H1 (cell line): ENCODE data around the gene RPP25. TPM values are rescaled to one million over a fixed set of nuclear protein-coding genes. Genes with fewer than 3 reads are reported as not detected.

Source experiments
- CTCF ChIA-PET: fragments of 300-600 bp; sonication (Branson Sonifier 250); formaldehyde crosslinking; loops from one replicate; lab custom pipeline; 2021; ENCODE audit not compliant: partially characterized antibody; lab: Charles Lee
- POLR2A ChIA-PET: fragments of 300-600 bp; sonication (Branson Sonifier 250); formaldehyde crosslinking; loops from one replicate; lab custom pipeline; 2021; ENCODE audit warnings: inconsistent platforms; ENCODE audit not compliant: partially characterized antibody; lab: Charles Lee
- DNase-seq, 2 experiments: peaks; one replicate each; pipeline versions ENCODE4 v3.0.0 to v3.0.0-alpha.2; 2010 to 2022; ENCODE audit warnings: low spot score in 2 of 2, low read depth in 1 of 2, mixed read lengths in 1 of 2
- FAIRE-seq: peaks from 2 replicates; lab custom pipeline; 2011; peaks lifted over from hg19 to GRCh38; lab: Jason Lieb, UNC
- H2AFZ ChIP-seq: 2 replicates; pipeline ENCODE4 v1.8.1; 2012; ENCODE audit warnings: low read length, inconsistent platforms
- H2AK5ac ChIP-seq: 2 replicates; pipeline ENCODE4 v1.6.1; 2013; ENCODE audit warnings: low read depth, low read length
- H2BK120ac ChIP-seq: replicated peaks from 2 replicates; pipeline ENCODE3; 2013; ENCODE audit warnings: low read depth, low read length, inconsistent platforms
- H2BK12ac ChIP-seq: 2 replicates; pipeline ENCODE4 v1.6.1; 2013; ENCODE audit warnings: low read depth, low read length
- H2BK15ac ChIP-seq: 2 replicates; pipeline ENCODE4 v1.6.1; 2013; ENCODE audit warnings: low read length
- H2BK20ac ChIP-seq: 2 replicates; pipeline ENCODE4 v1.6.1; 2013; ENCODE audit warnings: low read length
- H2BK5ac ChIP-seq: 2 replicates; pipeline ENCODE4 v1.6.1; 2013; ENCODE audit warnings: low read depth, low read length
- H3K14ac ChIP-seq: 2 replicates; pipeline ENCODE4 v1.6.1; 2013; ENCODE audit warnings: inconsistent platforms; ENCODE audit not compliant: insufficient read length
- H3K18ac ChIP-seq: 2 replicates; pipeline ENCODE4 v1.6.1; 2013; ENCODE audit warnings: low read length; ENCODE audit errors: extremely low read depth
- H3K23ac ChIP-seq: 2 replicates; pipeline ENCODE4 v1.6.1; 2013; ENCODE audit warnings: inconsistent platforms; ENCODE audit not compliant: insufficient read length
- H3K23me2 ChIP-seq: 2 replicates; pipeline ENCODE4 v1.6.1; 2013; ENCODE audit warnings: low read depth, low read length
- H3K27ac ChIP-seq: 2 replicates; pipeline ENCODE4 v1.6.1; 2011; ENCODE audit warnings: low read depth, low read length, inconsistent platforms
- H3K27me3 ChIP-seq, 4 experiments: replicated peaks in 1 of 4; 1 replicate in 1 of 4; 2 replicates in 3 of 4; pipeline versions ENCODE4 v1.6.1 to v1.8.1; 2011 to 2013; ENCODE audit warnings: low read length in 3 of 4, mild to moderate bottlenecking in 3 of 4, inconsistent platforms in 2 of 4, mixed read lengths in 2 of 4, moderate library complexity in 1 of 4; ENCODE audit not compliant: control insufficient read depth in 3 of 4, insufficient read depth in 3 of 4; ENCODE audit errors: extremely low read depth in 1 of 4
- H3K36me3 ChIP-seq, 4 experiments: 2 replicates each; pipeline versions ENCODE4 v1.6.1 to v1.8.1; 2011 to 2013; ENCODE audit warnings: mild to moderate bottlenecking in 4 of 4, low read length in 3 of 4, moderate library complexity in 2 of 4, control low read depth in 1 of 4, inconsistent platforms in 1 of 4; ENCODE audit not compliant: insufficient read depth in 4 of 4, control insufficient read depth in 2 of 4
- H3K4ac ChIP-seq: replicated peaks from 2 replicates; pipeline ENCODE3; 2013; ENCODE audit warnings: low read length, low read depth, mixed read lengths, inconsistent platforms; ENCODE audit not compliant: insufficient read length
- H3K4me1 ChIP-seq, 4 experiments: replicated peaks in 1 of 4; 1 replicate in 1 of 4; 2 replicates in 3 of 4; pipeline versions ENCODE4 v1.6.1 to v1.8.1; 2011 to 2013; ENCODE audit warnings: low read length in 3 of 4, inconsistent platforms in 2 of 4, mixed read lengths in 1 of 4; ENCODE audit not compliant: insufficient read depth in 4 of 4, control insufficient read depth in 3 of 4
- H3K4me2 ChIP-seq, 2 experiments: 2 replicates each; pipeline versions ENCODE4 v1.6.1 to v1.8.1; 2011 to 2013; ENCODE audit warnings: low read depth in 2 of 2, low read length in 2 of 2, control low read depth in 1 of 2, inconsistent platforms in 1 of 2, mild to moderate bottlenecking in 1 of 2; ENCODE audit not compliant: insufficient read depth in 1 of 2
- H3K4me3 ChIP-seq, 4 experiments: fragments of 200-600, 300-600 bp in 1 of 4; sonication (generic), shearing (Covaris generic), sonication (Bioruptor Twin) in 1 of 4; 2 replicates each; pipeline versions ENCODE4 v1.5.1 to v1.8.1; 2011 to 2016; ENCODE audit warnings: low read length in 4 of 4, low read depth in 3 of 4, control low read depth in 2 of 4, inconsistent platforms in 2 of 4, mild to moderate bottlenecking in 2 of 4, mixed read lengths in 1 of 4, moderate library complexity in 1 of 4; ENCODE audit not compliant: insufficient read depth in 2 of 4; ENCODE audit errors: extremely low read depth in 1 of 4
- H3K56ac ChIP-seq: replicated peaks from 2 replicates; pipeline ENCODE3; 2013; ENCODE audit warnings: low read depth, mild to moderate bottlenecking, mixed read lengths, low read length, inconsistent platforms; ENCODE audit not compliant: insufficient read length
- H3K79me1 ChIP-seq: 2 replicates; pipeline ENCODE4 v1.6.1; 2013; ENCODE audit warnings: low read depth, low read length, control low read depth
- H3K79me2 ChIP-seq, 2 experiments: 2 replicates each; pipeline versions ENCODE4 v1.6.1 to v1.8.1; 2012 to 2013; ENCODE audit warnings: low read length in 2 of 2, mild to moderate bottlenecking in 2 of 2, inconsistent platforms in 1 of 2; ENCODE audit not compliant: insufficient read depth in 2 of 2, control insufficient read depth in 1 of 2
- H3K9ac ChIP-seq, 4 experiments: replicated peaks in 1 of 4; 1 replicate in 1 of 4; 2 replicates in 3 of 4; pipeline versions ENCODE4 v1.6.1 to v1.8.1; 2011 to 2013; ENCODE audit warnings: low read depth in 3 of 4, low read length in 3 of 4, control low read depth in 2 of 4, mild to moderate bottlenecking in 2 of 4, moderate library complexity in 2 of 4, inconsistent platforms in 1 of 4; ENCODE audit errors: extremely low read depth in 1 of 4
- H3K9me3 ChIP-seq, 2 experiments: 2 replicates each; pipeline versions ENCODE4 v1.6.1 to v1.8.1; 2012 to 2013; ENCODE audit warnings: mild to moderate bottlenecking in 2 of 2, moderate library complexity in 2 of 2, control low read depth in 1 of 2, inconsistent platforms in 1 of 2, low read depth in 1 of 2, low read length in 1 of 2, mixed read lengths in 1 of 2; ENCODE audit not compliant: insufficient read depth in 2 of 2
- H4K20me1 ChIP-seq, 2 experiments: replicated peaks in 1 of 2; 2 replicates each; pipeline versions ENCODE3 to v1.8.1; 2011 to 2013; ENCODE audit warnings: inconsistent platforms in 2 of 2, low read length in 2 of 2, mild to moderate bottlenecking in 1 of 2; ENCODE audit not compliant: insufficient read depth in 2 of 2, control insufficient read depth in 1 of 2
- H4K5ac ChIP-seq: 2 replicates; pipeline ENCODE4 v1.6.1; 2013; ENCODE audit warnings: low read length, low read depth, mixed read lengths, inconsistent platforms; ENCODE audit not compliant: insufficient read length
- H4K8ac ChIP-seq: 2 replicates; pipeline ENCODE4 v1.8.0; 2013; ENCODE audit warnings: mild to moderate bottlenecking, moderate library complexity, low read length, inconsistent platforms; ENCODE audit not compliant: insufficient read depth; ENCODE audit errors: extremely low read depth
- H4K91ac ChIP-seq: replicated peaks from 2 replicates; pipeline ENCODE3; 2013; ENCODE audit warnings: low read length, mixed read lengths, inconsistent platforms; ENCODE audit not compliant: insufficient read length
- ASH2L ChIP-seq: fragments of 200-600, 300-600 bp; sonication (generic); IDR thresholded peaks from one replicate; pipeline ENCODE4 v1.7.1; 2017; ENCODE audit warnings: low read length
- CBX8 ChIP-seq: fragments of 300-800, 300-1000 bp; sonication (generic); IDR thresholded peaks from 2 replicates; pipeline ENCODE4 v1.7.1; 2016; ENCODE audit warnings: low read depth, low read length, borderline replicate concordance
- JUND ChIP-seq: IDR thresholded peaks from 2 replicates; pipeline ENCODE4 v1.6.1; 2011; ENCODE audit warnings: mild to moderate bottlenecking, improper control_type of control experiment, low read length
- RFX5 ChIP-seq: IDR thresholded peaks from 2 replicates; pipeline ENCODE4 v1.6.1; 2011; ENCODE audit warnings: low read depth, low read length, improper control_type of control experiment, borderline replicate concordance
- RXRA ChIP-seq: IDR thresholded peaks from 2 replicates; pipeline ENCODE4 v1.6.1; 2011; ENCODE audit warnings: low read depth, mild to moderate bottlenecking, low read length, moderate library complexity; ENCODE audit not compliant: insufficient read depth
- SP1 ChIP-seq: IDR thresholded peaks from 2 replicates; pipeline ENCODE4 v1.6.1; 2011; ENCODE audit warnings: low read depth, low read length
- WGBS, 2 experiments: shearing (Covaris generic) in 1 of 2; methylation state at CpG; one replicate each; pipeline versions ENCODE4 v1.1.6 to v1.1.7; 2013 to 2015; ENCODE audit warnings: low lambda C conversion rate in 2 of 2, mixed read lengths in 2 of 2, inconsistent platforms in 1 of 2, low coverage in 1 of 2, missing lambda C conversion rate in 1 of 2; ENCODE audit not compliant: insufficient replicate concordance in 2 of 2, insufficient coverage in 1 of 2, insufficient read length in 1 of 2; ENCODE audit errors: extremely low coverage in 1 of 2, missing lambda C conversion rate in 1 of 2; 5-methylcytosine and 5-hydroxymethylcytosine counted together
- polyA plus RNA-seq, 7 experiments: library from polyadenylated mRNA; depleted of rRNA in 3 of 7; stranded (reverse) in 5 of 7; unstranded in 2 of 7; fragments of >200 nt in 5 of 7; fragments of 200-250 nt in 2 of 7; gene quantifications; 1 replicate in 5 of 7; 2 replicates in 1 of 7; 4 replicates in 1 of 7; pipeline versions ENCODE4 v1.2.1 to v1.2.3, GENCODE V29; 2011 to 2013; ENCODE audit warnings: missing spikeins in 2 of 7, mixed read lengths in 2 of 7
- total RNA-seq: library from RNA; stranded (reverse); fragmentation: NEBNext Ultra II Directional; extraction: Animal tissue kit (Norgen Biotek cat#: 25700); gene quantifications from 2 replicates; pipeline ENCODE4 v1.2.1, GENCODE V29; 2021
- TF ChIP-seq, protein P1 (sequence below): IDR thresholded peaks from 2 replicates; pipeline ENCODE4 v1.6.1; 2011; ENCODE audit warnings: low read length, improper control_type of control experiment
- TF ChIP-seq, protein P2 (sequence below), 3 experiments: IDR thresholded peaks; 1 replicate in 2 of 3; 2 replicates in 1 of 3; pipeline versions ENCODE4 v1.5.1 to v1.6.1; 2011; ENCODE audit warnings: low read length in 3 of 3, mild to moderate bottlenecking in 3 of 3, inconsistent platforms in 2 of 3, low read depth in 1 of 3, moderate library complexity in 1 of 3; ENCODE audit not compliant: insufficient read depth in 1 of 3; ENCODE audit errors: control extremely low read depth in 1 of 3

RPP25 gene
- total and polyA plus RNA-seq, 2 of the 8 experiments (the other 6 are each of a cell fraction or from before 2014, with no cell fraction given), result 17.4 to 19.8 TPM

- H3K79me2 ChIP-seq, result peaks cover 0 to 19% of the 10 kb centered on the region in 2 experiments; a peak in 2 of 4 replicates
- H3K4me2 ChIP-seq, result peak overlapping the region; percentile 95 to 98
- H3K9me3 ChIP-seq, result no peaks in the 10 kb centered on the region
- H3K9ac ChIP-seq, result no peak overlapping the region
- peak overlapping the region; percentile 60 to 77 (median 69) for H3K4me3 ChIP-seq
- no peak overlapping the region for H3K14ac ChIP-seq
- H3K79me1 ChIP-seq, result no peaks in the 10 kb centered on the region
- ChIA-PET POLR2A (interaction anchor here (1.0 to 5.7 kb wide), 5 partner anchors 13 to 65 kb away, joined by 3 to 29 read pairs (median 7); partner anchors contain the start of genes COX5A, FAM219B and PPCDC), CTCF (interaction anchor here (0.9 to 4.6 kb wide), 3 partner anchors 8 to 23 kb away, joined by 3 to 20 read pairs (median 4); no protein-coding TSS in a partner anchor)
- no peak overlapping the region for H2BK15ac ChIP-seq
- peak overlapping the region; percentile 68; the same call in 1 of the 2 replicates for H2BK12ac ChIP-seq
- H4K91ac ChIP-seq, result no peak overlapping the region
- peaks cover 0 to 2% of the 10 kb centered on the region in 2 experiments for H4K20me1 ChIP-seq
- no peak overlapping the region for H2BK120ac ChIP-seq
- H3K27ac ChIP-seq, result no peak overlapping the region
- H3K18ac ChIP-seq, result 0 out of 2 replicates have a peak overlapping the region, but pooled peaks have one; percentile 48
- peaks cover 0 to 22% (median 13%) of the 10 kb centered on the region in 4 experiments; a peak in 6 of 7 replicates for H3K4me1 ChIP-seq
- H2BK5ac ChIP-seq, result no peak overlapping the region
- no peak overlapping the region for H2AFZ ChIP-seq
- peaks cover 38% of the 10 kb centered on the region for H3K23me2 ChIP-seq
- no peak overlapping the region for H2BK20ac ChIP-seq
- peaks cover 5 to 36% (median 33%) of the 10 kb centered on the region in 4 experiments for H3K27me3 ChIP-seq
- no peak for FAIRE-seq
- DNase-seq, result peak in 1 of 2 experiments; percentile 63
- H3K4ac ChIP-seq, result no peak overlapping the region
- 0 out of 2 replicates have a peak overlapping the region, but pooled peaks have one; percentile 45 for H4K8ac ChIP-seq
- no peak overlapping the region for H3K23ac ChIP-seq
- H2AK5ac ChIP-seq, result peak overlapping the region; percentile 65; the same call in 1 of the 2 replicates
- H4K5ac ChIP-seq, result no peak overlapping the region
- WGBS, 2 experiments, result 1% methylated on average over 17 of the region's 28 CpGs; no CpG with 5 or more reads in 1 of the 2 experiments
- no peaks in the 10 kb centered on the region for H3K36me3 ChIP-seq
- H3K56ac ChIP-seq, result no peak overlapping the region
- TF ChIP-seq JUND (no peak), ASH2L (no peak), RXRA (no peak), SP1 (no peak), RFX5 (no peak), CBX8 (no peak)
- TF ChIP-seq, protein P1, sequence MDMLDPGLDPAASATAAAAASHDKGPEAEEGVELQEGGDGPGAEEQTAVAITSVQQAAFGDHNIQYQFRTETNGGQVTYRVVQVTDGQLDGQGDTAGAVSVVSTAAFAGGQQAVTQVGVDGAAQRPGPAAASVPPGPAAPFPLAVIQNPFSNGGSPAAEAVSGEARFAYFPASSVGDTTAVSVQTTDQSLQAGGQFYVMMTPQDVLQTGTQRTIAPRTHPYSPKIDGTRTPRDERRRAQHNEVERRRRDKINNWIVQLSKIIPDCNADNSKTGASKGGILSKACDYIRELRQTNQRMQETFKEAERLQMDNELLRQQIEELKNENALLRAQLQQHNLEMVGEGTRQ, result no peak
- TF ChIP-seq, protein P2, sequence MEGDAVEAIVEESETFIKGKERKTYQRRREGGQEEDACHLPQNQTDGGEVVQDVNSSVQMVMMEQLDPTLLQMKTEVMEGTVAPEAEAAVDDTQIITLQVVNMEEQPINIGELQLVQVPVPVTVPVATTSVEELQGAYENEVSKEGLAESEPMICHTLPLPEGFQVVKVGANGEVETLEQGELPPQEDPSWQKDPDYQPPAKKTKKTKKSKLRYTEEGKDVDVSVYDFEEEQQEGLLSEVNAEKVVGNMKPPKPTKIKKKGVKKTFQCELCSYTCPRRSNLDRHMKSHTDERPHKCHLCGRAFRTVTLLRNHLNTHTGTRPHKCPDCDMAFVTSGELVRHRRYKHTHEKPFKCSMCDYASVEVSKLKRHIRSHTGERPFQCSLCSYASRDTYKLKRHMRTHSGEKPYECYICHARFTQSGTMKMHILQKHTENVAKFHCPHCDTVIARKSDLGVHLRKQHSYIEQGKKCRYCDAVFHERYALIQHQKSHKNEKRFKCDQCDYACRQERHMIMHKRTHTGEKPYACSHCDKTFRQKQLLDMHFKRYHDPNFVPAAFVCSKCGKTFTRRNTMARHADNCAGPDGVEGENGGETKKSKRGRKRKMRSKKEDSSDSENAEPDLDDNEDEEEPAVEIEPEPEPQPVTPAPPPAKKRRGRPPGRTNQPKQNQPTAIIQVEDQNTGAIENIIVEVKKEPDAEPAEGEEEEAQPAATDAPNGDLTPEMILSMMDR (IDR thresholded peaks at IDR 0.05; ENCODE audit: control extremely low read depth in 1 of 3, insufficient read depth in 1 of 3, low read depth in 1 of 3, low read length in 3 of 3), result peak in 2 of 3 experiments; percentile 13 to 30; a peak in 2 of 4 replicates
Observed at GRCh38 chr15:74958320-74958907, 1.8 kb upstream of the RPP25 start.
